Activated CD4-positive, alpha-beta T cell treated with anti-CD3 and anti-CD28 coated beads for 24 hours (primary cell): ENCODE results near the gene ARMCX1.
"Not testable (repeated sequence)": the region's sequence is repeated elsewhere in the genome, so short reads cannot be mapped to it uniquely, and the experiment has no call there.

Experiments used
- DNase-seq, 2 donors: peaks; one replicate each; pipeline ENCODE4 v3.0.0-alpha.2; 2020; ENCODE audit warnings: low read depth in 2 of 2

Gene ARMCX1

DNA sequence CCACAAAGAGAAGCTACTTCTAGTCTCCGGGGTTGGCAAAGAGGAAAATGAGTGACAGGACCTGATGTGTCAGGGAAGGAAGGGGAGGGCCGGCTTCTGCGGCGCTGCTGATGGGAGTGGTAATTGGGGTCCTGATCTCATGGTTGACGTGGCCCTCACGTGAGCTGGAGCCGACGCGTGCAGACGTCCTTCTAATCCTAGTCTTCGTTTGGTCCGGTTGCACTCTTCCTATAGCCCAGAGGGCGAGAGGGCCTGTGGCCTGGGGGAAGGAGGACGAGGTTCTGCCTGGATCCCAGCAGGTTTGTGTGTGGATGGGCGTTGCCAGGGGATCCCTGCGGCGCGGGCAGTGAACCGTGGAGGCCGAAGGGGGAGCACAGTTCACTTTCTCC is at the start of gene ARMCX1:
TSS of gene ARMCX1 (plus strand) at position 186 of the 389 bp plus-strand sequence. CDS start 2,384 bp downstream, outside the sequence.
- DNase-seq, result no peak

DNA sequence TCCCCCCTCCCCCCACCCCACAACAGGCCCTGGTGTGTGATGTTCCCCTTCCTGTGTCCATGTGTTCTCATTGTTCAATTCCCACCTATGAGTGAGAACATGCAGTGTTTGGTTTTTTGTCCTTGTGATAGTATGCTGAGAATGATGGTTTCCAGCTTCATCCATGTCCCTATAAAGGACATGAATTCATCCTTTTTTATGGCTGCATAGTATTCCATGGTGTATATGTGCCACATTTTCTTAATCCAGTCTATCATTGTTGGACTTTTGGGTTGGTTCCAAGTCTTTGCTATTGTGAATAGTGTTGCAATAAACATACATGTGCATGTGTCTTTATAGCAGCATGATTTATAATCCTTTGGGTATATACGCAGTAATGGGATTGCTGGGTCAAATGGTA is 47.4 kb upstream of the ARMCX1 start:
- not testable (repeated sequence) for DNase-seq

- no peak for DNase-seq
Observed at GRCh38 chrX:101507372-101507771, 43.0 kb upstream of the ARMCX1 start.

DNA sequence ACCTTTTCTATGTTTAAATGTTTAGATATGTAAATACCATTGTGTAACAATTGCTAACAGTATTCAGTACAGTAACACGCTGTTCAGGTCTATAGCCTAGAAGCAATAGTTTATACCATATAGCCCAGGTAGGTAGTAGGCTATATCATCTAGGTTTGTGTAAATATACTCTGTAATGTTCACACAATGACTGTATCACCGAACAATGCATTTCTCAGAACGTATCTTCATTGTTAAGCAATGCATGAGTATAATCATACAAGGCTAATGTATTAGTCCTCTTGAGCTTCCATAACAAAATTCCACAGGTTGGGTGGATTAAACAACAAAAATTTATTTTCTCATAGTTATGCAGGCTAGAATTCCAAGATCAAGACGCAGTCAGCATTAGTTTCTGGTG is 42.4 kb upstream of the ARMCX1 start:
- DNase-seq, result no peak

- no peak for DNase-seq
Observed at GRCh38 chrX:101530944-101531343, 19.4 kb upstream of the ARMCX1 start.

DNA sequence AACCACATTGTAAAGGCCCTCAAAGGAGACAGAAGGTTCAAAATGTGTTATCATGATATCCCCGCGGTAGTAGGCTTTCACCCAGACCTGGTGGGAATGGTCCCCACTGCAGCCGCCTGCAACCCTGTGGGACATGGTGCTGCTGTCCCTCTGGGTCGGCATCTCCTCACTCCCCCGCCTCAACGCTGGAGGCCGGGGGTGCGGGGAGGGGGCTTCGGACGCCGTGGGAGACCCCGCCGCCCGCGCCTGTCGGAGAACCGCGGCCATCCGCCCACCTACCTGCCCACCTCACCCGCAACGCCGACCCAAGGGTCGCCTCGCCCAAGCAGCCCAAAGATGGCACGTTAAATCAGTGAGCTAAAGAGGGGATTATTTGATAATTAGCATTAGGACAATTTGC is 11.2 kb upstream of the ARMCX1 start:
- DNase-seq, result no peak

GRCh38 chrX:101550751-101551379 is 518 bp downstream of the ARMCX1 start:
- DNase-seq, result no peak

- DNase-seq, result no peak
Observed at GRCh38 chrX:101551380-101551767, 1.0 kb downstream of the ARMCX1 start.

- no peak for DNase-seq
Observed at GRCh38 chrX:101552714-101553113, 2.4 kb downstream of the ARMCX1 start.

DNA sequence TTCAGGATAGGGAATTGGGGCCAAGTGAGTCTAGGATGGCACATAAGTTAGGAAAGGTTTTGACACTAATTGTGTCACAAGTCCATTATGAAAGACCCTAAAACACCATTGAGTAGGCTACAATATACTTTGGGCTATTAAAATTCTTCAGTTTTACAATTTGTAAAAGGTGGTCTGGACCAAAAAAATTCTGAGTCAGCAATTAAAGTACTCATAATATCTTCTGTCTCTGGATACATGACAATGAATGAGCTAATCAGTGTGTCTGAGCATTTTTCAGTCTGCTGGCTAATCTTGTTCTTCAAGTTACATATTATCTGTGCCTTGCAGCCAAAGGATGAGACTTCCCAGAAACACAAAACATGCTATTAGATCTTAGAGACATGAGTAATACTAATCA is 14.3 kb downstream of the ARMCX1 start:
- no peak for DNase-seq

DNA sequence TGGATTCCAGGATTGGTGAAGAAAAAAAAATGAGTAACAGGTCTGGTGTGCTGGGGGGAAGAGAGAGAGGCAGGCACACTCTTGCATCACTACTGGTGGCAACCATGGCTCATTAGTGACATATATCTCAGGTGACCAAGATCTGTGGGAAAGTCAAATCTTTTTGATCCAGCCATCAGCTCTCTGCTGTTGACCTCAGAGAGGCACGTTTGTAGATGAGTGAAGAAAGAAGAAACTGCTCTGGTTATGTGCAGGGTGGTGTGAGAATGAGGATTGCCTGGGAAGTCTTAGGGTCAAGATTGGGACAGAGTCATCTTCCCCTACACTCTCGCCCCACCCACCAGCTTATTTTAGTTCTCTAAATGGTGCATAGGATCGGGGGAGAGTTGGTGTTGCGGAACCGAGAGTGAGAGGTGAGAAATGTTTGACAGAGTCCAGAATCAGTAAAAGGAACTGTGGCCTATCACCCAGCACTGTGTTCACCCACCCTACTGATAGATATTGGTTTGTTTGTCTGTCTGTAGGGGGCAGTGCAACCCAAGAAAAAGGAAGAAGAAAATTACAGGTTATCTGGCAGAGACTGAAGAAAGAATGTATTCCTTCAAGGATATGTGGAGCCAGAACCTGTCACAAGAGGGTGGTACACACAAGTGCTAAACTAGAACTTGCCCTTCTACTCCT is 45.5 kb downstream of the ARMCX1 start:
- DNase-seq, result no peak

- not testable (repeated sequence) for DNase-seq
Observed at GRCh38 chrX:101599592-101599991, 49.2 kb downstream of the ARMCX1 start.

GRCh38 chrX:101602077-101602476 is 51.7 kb downstream of the ARMCX1 start:
- no peak for DNase-seq
